Kidney tubule cell (primary cell): Measurements from ENCODE around the gene CSF3.
"Not testable (repeated sequence)": the region's sequence is repeated elsewhere in the genome, so short reads cannot be mapped to it uniquely, and the experiment has no call there.

ENCODE experiments used
- DNase-seq: peaks from one replicate; pipeline ENCODE4 v3.0.0-alpha.2; 2018; ENCODE audit warnings: low spot score

The CSF3 gene

GRCh38 chr17:39997543-39997942 lies 17.7 kb upstream of the CSF3 start:
- no peak for DNase-seq

- peak; percentile 16 for DNase-seq
Observed at GRCh38 chr17:39999067-39999466, 16.2 kb upstream of the CSF3 start.

- no peak for DNase-seq
Observed at GRCh38 chr17:40000161-40000560, 15.1 kb upstream of the CSF3 start.

- not testable (repeated sequence) for DNase-seq
Observed at GRCh38 chr17:40001335-40001734, 13.9 kb upstream of the CSF3 start.

GRCh38 chr17:40004072-40004471 lies 11.2 kb upstream of the CSF3 start:
- no peak for DNase-seq

- no peak for DNase-seq
Observed at GRCh38 chr17:40004712-40005111, 10.5 kb upstream of the CSF3 start.

- DNase-seq = no peak
Observed at GRCh38 chr17:40005520-40005919, 9.7 kb upstream of the CSF3 start.

GRCh38 chr17:40010946-40011500 lies 4.2 kb upstream of the CSF3 start:
- not testable (repeated sequence) for DNase-seq

- DNase-seq = not testable (repeated sequence)
Observed at GRCh38 chr17:40012017-40012647, 3.1 kb upstream of the CSF3 start.

GRCh38 chr17:40014375-40014980 lies 762 bp upstream of the CSF3 start:
- DNase-seq = no peak

- DNase-seq = no peak
Observed at GRCh38 chr17:40015998-40016985, 1.1 kb downstream of the CSF3 start.

GRCh38 chr17:40017422-40018080 lies 2.3 kb downstream of the CSF3 start:
- DNase-seq = no peak

- no peak for DNase-seq
Observed at GRCh38 chr17:40018211-40019121, 3.2 kb downstream of the CSF3 start.

GRCh38 chr17:40019140-40019991 lies 4.1 kb downstream of the CSF3 start:
- DNase-seq = no peak

- no peak for DNase-seq
Observed at GRCh38 chr17:40020146-40020545, 4.9 kb downstream of the CSF3 start.

GRCh38 chr17:40021451-40021971 lies 6.3 kb downstream of the CSF3 start:
- DNase-seq = peak; percentile 87

- no peak for DNase-seq
Observed at GRCh38 chr17:40022497-40022896, 7.3 kb downstream of the CSF3 start.

GRCh38 chr17:40022961-40023541 lies 7.8 kb downstream of the CSF3 start:
- DNase-seq = no peak

GRCh38 chr17:40023590-40024292 lies 8.5 kb downstream of the CSF3 start:
- DNase-seq = no peak
